Stimulated activated CD4-positive, alpha-beta T cell treated with anti-CD3 and anti-CD28 coated beads, Interleukin-12 subunit alpha, Interleukin-12 subunit beta, amount 100 ng/mL, for 48 hours (primary cell): Measurements from ENCODE around the gene MYOZ3.

ENCODE experiments used
- DNase-seq, 3 donors: peaks; one replicate each; pipeline ENCODE4 v3.0.0-alpha.2; 2020; ENCODE audit warnings: low read depth in 2 of 3, low spot score in 1 of 3

The MYOZ3 gene

DNA sequence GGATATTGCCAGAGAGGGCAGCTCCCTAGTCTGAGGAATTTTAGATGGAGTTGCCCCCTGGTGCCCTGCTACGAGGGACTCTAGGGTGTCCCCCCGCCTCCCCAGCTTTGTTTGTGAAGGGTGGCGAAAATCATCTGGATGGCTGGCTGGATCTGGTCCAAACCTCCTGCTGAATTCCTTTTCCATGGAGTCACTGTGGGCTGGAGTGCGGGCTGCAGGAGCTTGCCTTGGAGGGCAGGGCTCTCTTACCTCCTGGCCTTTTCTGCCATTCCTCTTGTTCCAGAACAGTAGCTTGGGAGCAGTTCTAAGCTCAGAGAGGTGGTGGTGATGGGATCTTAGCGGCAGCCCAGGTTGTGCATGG lies 18.5 kb upstream of the MYOZ3 start:
- no peak for DNase-seq

DNA sequence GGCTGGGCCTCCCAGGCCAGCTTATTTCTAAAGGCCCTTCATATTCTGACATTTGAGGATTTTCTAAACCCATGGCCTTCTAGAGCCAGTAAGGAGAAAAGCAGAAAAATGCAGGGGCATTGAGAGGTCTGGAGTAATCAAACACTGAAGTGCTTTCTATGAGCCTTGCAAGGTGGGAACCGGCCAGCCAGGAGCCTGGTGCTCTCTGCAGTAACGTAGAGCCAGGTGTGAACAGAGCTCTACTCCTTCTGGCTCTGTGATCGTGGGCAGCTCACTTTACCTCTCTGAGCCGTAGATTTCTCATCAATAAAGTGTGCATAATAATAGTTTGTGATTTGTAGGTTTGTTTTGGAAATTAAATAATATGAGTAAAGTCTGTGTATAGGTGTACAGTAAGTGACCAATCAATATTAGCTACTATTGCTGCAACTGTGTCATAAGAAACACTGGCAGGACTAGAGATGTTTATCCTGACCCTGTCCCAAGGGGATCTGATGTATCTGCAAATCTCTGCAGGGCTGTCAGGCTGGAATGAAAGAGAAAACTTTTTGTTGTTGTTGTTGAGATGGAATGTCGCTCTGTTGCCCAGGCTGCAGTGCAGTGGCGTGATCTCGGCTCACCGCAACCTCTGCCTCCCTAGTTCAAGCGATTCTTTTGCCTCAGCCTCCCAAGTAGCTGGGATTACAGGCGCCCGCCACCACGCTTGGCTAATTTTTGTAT lies 17.9 kb upstream of the MYOZ3 start:
- no peak for DNase-seq

DNA sequence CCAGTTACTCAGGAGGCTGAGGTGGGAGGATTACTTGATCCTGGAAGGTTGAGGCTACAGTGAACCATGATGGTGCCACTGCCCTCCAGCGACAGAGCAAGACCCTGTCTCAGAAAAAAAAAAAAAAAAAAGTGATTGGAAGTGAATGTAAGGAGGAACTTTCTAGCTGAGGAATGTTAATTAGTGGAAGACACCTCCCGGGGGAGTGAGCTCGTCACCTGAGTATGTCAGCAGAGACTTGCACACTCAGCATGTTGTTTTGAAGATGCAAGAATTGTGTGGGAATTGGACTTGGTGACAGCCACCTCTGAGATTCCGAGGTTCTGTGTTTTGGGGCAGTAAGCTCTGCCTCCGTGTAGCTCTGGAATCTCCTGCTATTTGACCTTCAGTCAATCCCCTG lies 17.0 kb upstream of the MYOZ3 start:
- DNase-seq: no peak

GRCh38 chr5:150644514-150644913 lies 16.5 kb upstream of the MYOZ3 start:
- DNase-seq: no peak

DNA sequence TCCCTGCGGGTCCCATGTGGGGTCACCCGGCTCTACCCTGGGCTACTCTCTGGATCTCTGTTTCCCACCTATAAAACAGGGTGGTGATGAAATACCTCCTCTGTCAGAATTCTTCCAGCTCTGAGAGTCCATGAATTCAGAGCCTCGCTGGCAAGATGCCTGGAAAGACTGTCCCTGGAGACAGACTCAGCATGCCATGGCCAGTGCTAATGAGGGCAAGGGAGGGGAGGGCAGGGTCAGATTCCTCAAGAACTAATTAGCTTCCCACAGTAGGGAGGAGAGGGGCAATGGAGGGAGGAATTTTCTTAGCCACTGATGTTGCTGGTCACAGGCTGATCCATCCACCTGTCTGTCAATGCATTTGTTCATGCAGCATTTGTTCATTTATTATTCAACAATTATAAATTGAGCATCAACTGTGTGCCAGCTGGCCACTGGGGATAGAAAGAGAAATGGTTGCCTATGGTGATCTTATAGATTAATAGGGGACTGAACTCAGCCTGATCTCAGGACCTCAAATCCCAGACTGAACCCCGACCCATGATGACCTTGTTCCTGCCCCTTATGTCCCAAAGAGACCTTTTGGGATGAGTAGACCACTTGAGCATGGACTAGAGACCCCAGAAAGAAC lies 15.9 kb upstream of the MYOZ3 start:
- no peak for DNase-seq

GRCh38 chr5:150647275-150648251 lies 13.5 kb upstream of the MYOZ3 start:
- no peak for DNase-seq

DNA sequence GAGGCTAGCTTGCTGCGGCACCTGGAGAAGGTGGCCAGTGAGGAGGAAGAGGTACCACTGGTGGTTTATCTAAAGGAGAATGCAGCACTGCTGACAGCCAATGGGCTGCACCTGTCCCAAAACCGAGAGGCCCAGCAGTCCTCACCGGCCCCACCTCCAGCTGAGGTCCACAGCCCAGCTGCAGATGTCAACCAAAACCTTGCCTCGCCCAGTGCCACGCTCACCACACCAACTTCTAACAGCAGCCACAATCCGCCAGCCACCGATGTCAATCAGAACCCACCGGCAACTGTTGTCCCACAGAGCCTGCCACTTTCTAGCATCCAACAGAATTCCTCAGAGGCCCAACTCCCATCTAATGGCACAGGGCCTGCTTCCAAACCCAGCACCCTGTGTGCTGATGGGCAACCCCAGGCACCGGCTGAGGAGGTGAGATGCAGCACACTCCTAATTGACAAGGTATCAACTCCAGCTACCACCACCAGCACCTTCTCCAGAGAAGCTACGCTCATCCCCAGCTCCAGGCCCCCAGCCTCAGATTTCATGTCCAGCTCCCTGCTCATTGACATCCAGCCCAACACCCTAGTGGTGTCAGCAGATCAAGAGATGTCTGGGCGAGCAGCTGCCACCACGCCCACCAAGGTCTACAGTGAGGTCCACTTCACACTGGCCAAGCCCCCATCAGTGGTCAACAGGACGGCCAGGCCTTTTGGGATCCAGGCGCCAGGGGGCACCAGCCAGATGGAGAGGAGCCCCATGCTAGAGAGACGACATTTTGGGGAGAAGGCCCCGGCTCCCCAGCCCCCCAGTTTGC lies 12.6 kb upstream of the MYOZ3 start:
- DNase-seq: no peak

GRCh38 chr5:150649108-150650020 lies 11.7 kb upstream of the MYOZ3 start:
- no peak for DNase-seq

- DNase-seq: no peak
Observed at GRCh38 chr5:150650021-150651006, 10.7 kb upstream of the MYOZ3 start.

GRCh38 chr5:150651382-150651781 lies 9.7 kb upstream of the MYOZ3 start:
- no peak for DNase-seq

GRCh38 chr5:150651924-150652671 lies 9.0 kb upstream of the MYOZ3 start:
- DNase-seq: no peak

- no peak for DNase-seq
Observed at GRCh38 chr5:150653145-150653761, 7.8 kb upstream of the MYOZ3 start.

- no peak for DNase-seq
Observed at GRCh38 chr5:150653762-150654556, 7.1 kb upstream of the MYOZ3 start.

DNA sequence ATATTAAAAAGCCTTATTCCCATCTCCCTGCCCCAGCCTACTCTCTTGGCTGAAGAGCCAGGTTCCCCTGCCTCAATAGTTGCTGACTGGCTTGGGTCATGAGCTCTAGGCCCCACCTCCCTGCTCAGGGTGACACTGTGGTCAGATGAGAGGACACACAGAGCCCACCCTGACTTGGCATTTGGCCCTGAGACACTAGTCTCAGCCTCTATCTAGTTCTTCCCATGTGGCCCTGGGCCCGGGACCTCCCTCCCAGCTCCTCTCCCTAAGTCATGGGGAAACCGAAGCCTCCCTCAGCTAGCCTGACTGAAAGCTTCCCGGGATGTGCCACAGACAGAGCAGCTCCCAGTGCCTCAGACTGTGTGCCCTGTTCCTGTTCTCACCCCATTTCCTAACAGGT lies 5.8 kb upstream of the MYOZ3 start:
- no peak for DNase-seq

DNA sequence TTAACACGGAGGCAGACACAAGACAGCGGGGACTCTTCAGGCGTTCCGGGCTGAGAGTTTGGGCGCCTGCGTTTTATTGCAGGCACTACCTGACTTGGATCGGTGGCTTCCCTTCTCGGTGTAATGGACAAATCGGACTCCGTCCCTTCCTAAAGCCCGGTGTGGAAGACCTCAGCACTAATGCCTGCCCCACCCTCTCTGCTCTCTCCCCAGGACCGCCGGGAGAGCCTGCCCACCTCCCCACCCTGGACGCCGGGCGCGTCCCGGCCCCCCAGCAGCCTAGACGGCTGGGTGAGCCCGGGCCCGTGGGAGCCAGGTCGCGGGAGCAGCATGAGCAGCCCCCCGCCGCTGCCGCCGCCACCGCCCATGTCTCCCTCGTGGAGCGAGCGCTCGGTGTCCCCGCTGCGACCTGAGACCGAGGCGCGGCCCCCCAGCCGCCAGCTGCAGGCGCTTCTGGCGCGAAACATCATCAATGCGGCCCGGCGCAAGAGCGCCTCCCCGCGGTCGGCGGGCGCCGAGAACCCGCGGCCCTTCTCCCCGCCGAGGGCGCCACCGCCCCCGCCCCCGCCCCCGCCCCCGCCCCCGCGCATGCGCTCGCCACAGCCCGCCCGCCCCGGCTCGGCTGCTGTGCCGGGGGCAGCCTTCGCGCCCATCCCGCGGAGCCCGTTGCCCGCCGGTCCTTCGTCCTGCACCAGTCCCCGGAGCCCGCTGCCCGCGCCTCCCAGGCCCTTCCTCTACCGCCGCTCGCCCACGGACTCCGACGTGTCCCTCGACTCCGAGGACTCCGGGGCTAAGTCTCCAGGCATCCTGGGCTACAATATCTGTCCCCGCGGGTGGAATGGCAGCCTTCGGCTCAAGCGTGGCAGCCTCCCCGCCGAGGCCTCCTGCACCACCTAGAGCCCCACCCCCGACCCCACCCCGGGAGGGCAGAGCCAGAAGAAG lies 4.6 kb upstream of the MYOZ3 start:
- DNase-seq: peak; percentile 40 to 44 (median 44)

DNA sequence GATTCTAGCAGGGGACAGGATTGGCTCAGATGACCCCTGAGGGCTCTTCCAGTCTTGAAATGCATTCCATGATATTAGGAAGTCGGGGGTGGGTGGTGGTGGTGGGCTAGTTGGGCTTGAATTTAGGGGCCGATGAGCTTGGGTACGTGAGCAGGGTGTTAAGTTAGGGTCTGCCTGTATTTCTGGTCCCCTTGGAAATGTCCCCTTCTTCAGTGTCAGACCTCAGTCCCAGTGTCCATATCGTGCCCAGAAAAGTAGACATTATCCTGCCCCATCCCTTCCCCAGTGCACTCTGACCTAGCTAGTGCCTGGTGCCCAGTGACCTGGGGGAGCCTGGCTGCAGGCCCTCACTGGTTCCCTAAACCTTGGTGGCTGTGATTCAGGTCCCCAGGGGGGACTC lies 2.9 kb upstream of the MYOZ3 start:
- no peak for DNase-seq
